ENCODE data around the gene LNP1. TPM values are rescaled to one million over a fixed set of nuclear protein-coding genes. Genes with fewer than 3 reads are reported as not detected.
A peak's percentile ranks its signal among the peaks of the same experiment; 100 is the strongest.
"Not testable (repeated sequence)": the region's sequence is repeated elsewhere in the genome, so short reads cannot be mapped to it uniquely, and the experiment has no call there.

The LNP1 gene
- polyA plus RNA-seq, 3 donors = 7.2 to 7.8 (median 7.5) TPM

GRCh38 chr3:100458814-100459213 lies 57.5 kb downstream of the LNP1 start:
- DNase-seq (ENCODE audit: extremely low read depth in 1 of 11, low read depth in 9 of 11, low spot score in 4 of 11) = no peak

GRCh38 chr3:100463002-100463401 lies 61.7 kb downstream of the LNP1 start:
- peak in 10 of 11 donors; percentile 13 to 62 (median 27) for DNase-seq (ENCODE audit: extremely low read depth in 1 of 11, low read depth in 9 of 11, low spot score in 4 of 11)

- DNase-seq (ENCODE audit: extremely low read depth in 1 of 11, low read depth in 9 of 11, low spot score in 4 of 11) = no peak
These were observed 62.4 kb downstream of the LNP1 start for GRCh38 chr3:100463646-100464155.

- no peak for DNase-seq (ENCODE audit: extremely low read depth in 1 of 11, low read depth in 9 of 11, low spot score in 4 of 11)
These were observed 64.8 kb downstream of the LNP1 start for GRCh38 chr3:100465892-100466777.

- DNase-seq (ENCODE audit: extremely low read depth in 1 of 11, low read depth in 9 of 11, low spot score in 4 of 11) = no peak
These were observed 65.8 kb downstream of the LNP1 start for GRCh38 chr3:100467133-100467532.

GRCh38 chr3:100468676-100469075 lies 67.3 kb downstream of the LNP1 start:
- DNase-seq (ENCODE audit: extremely low read depth in 1 of 11, low read depth in 9 of 11, low spot score in 4 of 11) = no peak

GRCh38 chr3:100470951-100471350 lies 69.6 kb downstream of the LNP1 start:
- no peak for DNase-seq (ENCODE audit: extremely low read depth in 1 of 11, low read depth in 9 of 11, low spot score in 4 of 11)

GRCh38 chr3:100471444-100471843 lies 70.1 kb downstream of the LNP1 start:
- peak in 1 of 11 donors; percentile 23 for DNase-seq (ENCODE audit: extremely low read depth in 1 of 11, low read depth in 9 of 11, low spot score in 4 of 11)

- DNase-seq (ENCODE audit: extremely low read depth in 1 of 11, low read depth in 9 of 11, low spot score in 4 of 11) = not testable (repeated sequence)
These were observed 76.6 kb downstream of the LNP1 start for GRCh38 chr3:100477851-100478360.

GRCh38 chr3:100478521-100478920 lies 77.2 kb downstream of the LNP1 start:
- DNase-seq (ENCODE audit: extremely low read depth in 1 of 11, low read depth in 9 of 11, low spot score in 4 of 11) = not testable (repeated sequence)

- DNase-seq (ENCODE audit: extremely low read depth in 1 of 11, low read depth in 9 of 11, low spot score in 4 of 11) = no peak
These were observed 78.7 kb downstream of the LNP1 start for GRCh38 chr3:100480081-100480480.

- DNase-seq (ENCODE audit: extremely low read depth in 1 of 11, low read depth in 9 of 11, low spot score in 4 of 11) = no peak
These were observed 80.8 kb downstream of the LNP1 start for GRCh38 chr3:100482176-100482575.

- no peak for DNase-seq (ENCODE audit: extremely low read depth in 1 of 11, low read depth in 9 of 11, low spot score in 4 of 11)
These were observed 82.2 kb downstream of the LNP1 start for GRCh38 chr3:100483529-100483928.

GRCh38 chr3:100486808-100487207 lies 85.5 kb downstream of the LNP1 start:
- DNase-seq (ENCODE audit: extremely low read depth in 1 of 11, low read depth in 9 of 11, low spot score in 4 of 11) = no peak

GRCh38 chr3:100489118-100489517 lies 87.8 kb downstream of the LNP1 start:
- no peak for DNase-seq (ENCODE audit: extremely low read depth in 1 of 11, low read depth in 9 of 11, low spot score in 4 of 11)

- peak; percentile 78 to 91 (median 89) for DNase-seq (ENCODE audit: extremely low read depth in 1 of 11, low read depth in 9 of 11, low spot score in 4 of 11)
These were observed 91.0 kb downstream of the LNP1 start, which contains the start of gene TMEM45A for GRCh38 chr3:100492059-100493006. TMEM45A (plus strand) TSS chr3:100492619; CDS start chr3:100555212, 62,593 bp downstream.

- no peak for DNase-seq (ENCODE audit: extremely low read depth in 1 of 11, low read depth in 9 of 11, low spot score in 4 of 11)
These were observed 95.4 kb downstream of the LNP1 start for GRCh38 chr3:100496711-100497261.

GRCh38 chr3:100499651-100500050 lies 98.3 kb downstream of the LNP1 start:
- DNase-seq (ENCODE audit: extremely low read depth in 1 of 11, low read depth in 9 of 11, low spot score in 4 of 11) = no peak

GRCh38 chr3:100500320-100500880 lies 99.1 kb downstream of the LNP1 start:
- no peak for DNase-seq (ENCODE audit: extremely low read depth in 1 of 11, low read depth in 9 of 11, low spot score in 4 of 11)

Data from renal cortex interstitium (tissue), 11 donors.